Neural crest cell (in vitro differentiated cells): Measurements from ENCODE around the gene PRMT5. TPM values are rescaled to one million over a fixed set of nuclear protein-coding genes. Genes with fewer than 3 reads are reported as not detected.

Source experiments
- DNase-seq: peaks from one replicate; pipeline ENCODE4 v3.0.0; 2021; ENCODE audit warnings: low read depth, mixed read lengths, low spot score
- H3K27ac Mint-ChIP-seq: one replicate; pipeline ENCODE4 v1.8.0; 2021; ENCODE audit warnings: mild to moderate bottlenecking, mixed read lengths; ENCODE audit not compliant: unreplicated experiment
- H3K27me3 Mint-ChIP-seq: 2 replicates; pipeline ENCODE4 v1.8.0; 2021; ENCODE audit warnings: low read depth, mild to moderate bottlenecking, mixed read lengths
- H3K36me3 Mint-ChIP-seq: 2 replicates; pipeline ENCODE4 v1.8.0; 2021; ENCODE audit warnings: low read depth, mild to moderate bottlenecking, mixed read lengths
- H3K4me1 Mint-ChIP-seq: 2 replicates; pipeline ENCODE4 v1.8.0; 2021; ENCODE audit warnings: mixed read lengths
- H3K4me3 Mint-ChIP-seq: one replicate; pipeline ENCODE4 v1.8.0; 2021; ENCODE audit warnings: mild to moderate bottlenecking, mixed read lengths
- H3K9me3 Mint-ChIP-seq: 2 replicates; pipeline ENCODE4 v1.8.0; 2021; ENCODE audit warnings: mixed read lengths
- long read RNA-seq: library from polyadenylated mRNA; unstranded; transcript quantifications from one replicate; pipeline ENCODE4 v2.0.0, GENCODE V29; 2020
- total RNA-seq: library from RNA; stranded (reverse); gene quantifications from 2 replicates; pipeline ENCODE4 v1.2.1, GENCODE V29; 2021
- TF ChIP-seq, protein P1 (sequence below): fragments of 200-600 bp; sonication (generic); conservative IDR thresholded peaks from 2 replicates; pipeline ENCODE4 v1.5.0; 2021; ENCODE audit warnings: antibody characterized with exemption, mild to moderate bottlenecking

PRMT5 gene
- 134 and 136 TPM in 2 replicates for total RNA-seq
- long read RNA-seq, transcript PRMT5-202 (17 exons, 2,531 nt), result major isoform, 245 of 364 reads
- long read RNA-seq, transcript PRMT5-204 (17 exons, 2,418 nt), result minor isoform, 6 of 364 reads
- long read RNA-seq, partial matches to known transcripts, result 51 of 364 reads
- long read RNA-seq, other reads (novel, unspliced or antisense), result 60 of 364 reads

DNA sequence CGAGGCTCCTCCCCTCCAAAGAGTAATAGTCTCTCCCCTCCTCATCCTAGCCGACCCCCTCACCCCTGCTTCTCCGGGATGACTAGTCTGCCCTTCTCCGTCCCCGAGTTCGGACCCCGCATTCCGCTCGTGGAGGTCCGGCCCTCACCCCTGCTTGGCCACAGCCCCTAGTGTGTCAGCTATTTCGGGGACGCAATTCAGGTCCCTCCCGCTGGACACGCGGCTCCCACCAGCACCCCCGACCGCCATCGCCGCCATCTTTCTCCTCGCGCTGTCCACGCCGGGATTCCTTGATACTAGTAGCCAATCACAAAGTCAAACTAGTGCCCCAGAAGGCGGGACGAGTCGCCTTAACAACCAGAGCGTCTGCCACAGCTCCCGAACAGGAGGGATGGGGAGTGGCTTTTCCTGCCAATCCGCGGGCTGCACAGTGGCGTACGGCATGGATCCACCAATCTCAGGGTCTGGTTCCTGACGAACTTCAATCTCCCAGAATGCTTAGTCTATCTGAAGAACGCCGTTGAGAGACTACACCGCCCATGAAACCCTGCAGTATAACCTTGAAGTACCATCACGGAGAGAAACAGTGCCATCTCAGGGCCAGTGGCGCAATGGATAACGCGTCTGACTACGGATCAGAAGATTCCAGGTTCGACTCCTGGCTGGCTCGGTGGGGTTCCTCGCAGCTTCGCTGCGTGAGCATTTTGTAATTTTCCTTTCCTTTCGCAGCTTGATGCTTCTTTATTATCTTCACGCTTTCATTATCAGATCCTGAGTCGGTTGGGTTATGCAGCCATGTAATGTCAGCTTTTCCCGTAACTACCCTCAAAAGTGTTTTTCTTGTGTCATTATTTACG lies at the start of gene PRMT5:
Gene PRMT5, minus strand, starts transcription at position 273 of the 857 bp plus-strand sequence. Its CDS starts 15 bp downstream, at position 258.
- H3K27ac Mint-ChIP-seq, result peak within 1 kb of the TSS; percentile 92
- DNase-seq, result peak; percentile 99
- no peaks in the 10 kb centered on the region for H3K27me3 Mint-ChIP-seq
- peaks cover 2% of the 10 kb centered on the region for H3K36me3 Mint-ChIP-seq
- H3K9me3 Mint-ChIP-seq, result no peaks in the 10 kb centered on the region
- no peaks in the 10 kb centered on the region for H3K4me1 Mint-ChIP-seq
- TF ChIP-seq, protein P1, sequence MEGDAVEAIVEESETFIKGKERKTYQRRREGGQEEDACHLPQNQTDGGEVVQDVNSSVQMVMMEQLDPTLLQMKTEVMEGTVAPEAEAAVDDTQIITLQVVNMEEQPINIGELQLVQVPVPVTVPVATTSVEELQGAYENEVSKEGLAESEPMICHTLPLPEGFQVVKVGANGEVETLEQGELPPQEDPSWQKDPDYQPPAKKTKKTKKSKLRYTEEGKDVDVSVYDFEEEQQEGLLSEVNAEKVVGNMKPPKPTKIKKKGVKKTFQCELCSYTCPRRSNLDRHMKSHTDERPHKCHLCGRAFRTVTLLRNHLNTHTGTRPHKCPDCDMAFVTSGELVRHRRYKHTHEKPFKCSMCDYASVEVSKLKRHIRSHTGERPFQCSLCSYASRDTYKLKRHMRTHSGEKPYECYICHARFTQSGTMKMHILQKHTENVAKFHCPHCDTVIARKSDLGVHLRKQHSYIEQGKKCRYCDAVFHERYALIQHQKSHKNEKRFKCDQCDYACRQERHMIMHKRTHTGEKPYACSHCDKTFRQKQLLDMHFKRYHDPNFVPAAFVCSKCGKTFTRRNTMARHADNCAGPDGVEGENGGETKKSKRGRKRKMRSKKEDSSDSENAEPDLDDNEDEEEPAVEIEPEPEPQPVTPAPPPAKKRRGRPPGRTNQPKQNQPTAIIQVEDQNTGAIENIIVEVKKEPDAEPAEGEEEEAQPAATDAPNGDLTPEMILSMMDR, result no peak
- H3K4me3 Mint-ChIP-seq, result no peak within 1 kb of the TSS

DNA sequence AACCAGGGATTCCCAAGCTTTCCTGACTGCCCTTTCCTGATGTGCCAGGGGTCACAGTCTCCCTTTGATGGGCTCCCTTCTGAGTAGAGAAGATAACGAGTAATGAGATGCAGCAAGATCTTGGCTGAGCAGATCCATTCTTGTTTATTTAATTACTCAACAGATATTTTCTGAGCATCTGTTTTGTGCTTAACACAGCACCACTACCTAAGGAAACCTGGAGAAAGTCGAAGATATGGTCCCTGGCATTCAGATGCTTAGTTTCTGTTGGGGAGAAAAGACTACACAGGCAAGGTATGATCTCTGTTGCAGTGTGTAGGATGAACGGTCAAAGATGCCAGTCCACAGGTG lies 49.3 kb upstream of the PRMT5 start:
- TF ChIP-seq, protein P1, result no peak
- Mint-ChIP-seq H3K4me1 (peaks cover 59% of the 10 kb centered on the region), H3K27ac (peak overlapping the region; percentile 5), H3K4me3 (peak overlapping the region; percentile 92), H3K9me3 (no peaks in the 10 kb centered on the region), H3K36me3 (peaks cover 12% of the 10 kb centered on the region), H3K27me3 (no peaks in the 10 kb centered on the region)
- no peak for DNase-seq

DNA sequence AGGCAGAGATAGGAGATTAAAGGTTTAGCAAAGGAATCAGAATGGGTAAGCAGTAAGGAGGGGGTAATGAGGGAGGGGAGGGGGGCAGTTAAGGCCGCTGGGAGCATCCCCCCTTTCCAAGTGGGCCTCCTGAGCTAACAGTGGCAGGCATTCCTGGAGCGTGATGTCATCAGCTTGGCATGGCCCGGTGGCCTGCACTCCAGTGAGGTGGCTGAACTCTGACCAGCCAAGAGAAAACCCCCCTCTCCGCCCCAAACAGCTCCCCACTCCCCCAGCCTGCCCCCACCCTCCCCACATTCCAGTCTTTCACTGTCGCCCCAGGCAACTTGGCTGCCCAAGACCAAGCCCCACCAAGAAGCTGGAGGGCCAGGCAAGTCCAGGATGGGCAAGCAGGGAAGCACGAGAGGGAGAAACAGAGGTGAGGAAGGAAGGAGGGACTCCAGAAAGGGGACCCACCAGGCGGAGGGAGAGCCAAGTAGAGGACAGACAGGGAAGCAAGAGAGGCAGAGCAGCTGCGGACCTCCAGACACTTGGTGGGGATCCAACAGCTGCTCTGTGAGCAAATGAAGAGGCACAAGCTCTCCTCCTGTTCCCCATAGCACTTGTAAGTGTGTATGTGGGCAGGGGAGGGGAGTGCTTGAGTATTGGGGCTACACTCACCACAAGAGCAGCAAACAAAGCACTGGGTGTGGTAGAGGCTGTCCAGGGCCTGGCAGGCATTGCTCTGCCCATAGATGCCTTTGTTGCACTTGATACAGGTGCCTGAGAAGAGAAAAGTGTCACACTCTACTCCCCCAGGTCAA lies 48.7 kb upstream of the PRMT5 start:
- no peaks in the 10 kb centered on the region for H3K9me3 Mint-ChIP-seq
- peak; percentile 54 for DNase-seq
- peak overlapping the region; percentile 92 for H3K4me3 Mint-ChIP-seq
- peak overlapping the region; percentile 99 for H3K27ac Mint-ChIP-seq
- H3K36me3 Mint-ChIP-seq, result peaks cover 16% of the 10 kb centered on the region
- TF ChIP-seq, protein P1, result no peak
- H3K4me1 Mint-ChIP-seq, result peaks cover 61% of the 10 kb centered on the region
- no peaks in the 10 kb centered on the region for H3K27me3 Mint-ChIP-seq

DNA sequence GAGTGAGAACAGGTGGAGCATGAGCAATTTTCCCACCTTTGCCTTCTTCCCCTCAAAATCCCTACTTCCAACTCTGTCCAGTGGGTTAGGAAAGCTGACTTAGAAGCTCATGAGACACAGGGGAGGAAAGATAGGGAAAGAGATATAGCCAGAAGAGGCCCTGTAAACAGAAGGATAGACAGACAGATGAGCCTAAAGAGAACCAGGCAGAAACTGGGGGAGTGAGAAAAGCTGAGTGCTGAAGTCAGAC lies 48.2 kb upstream of the PRMT5 start:
- Mint-ChIP-seq H3K27me3 (no peaks in the 10 kb centered on the region), H3K27ac (peak overlapping the region; percentile 85), H3K9me3 (no peaks in the 10 kb centered on the region), H3K4me3 (peak overlapping the region; percentile 92), H3K36me3 (peaks cover 17% of the 10 kb centered on the region), H3K4me1 (peaks cover 61% of the 10 kb centered on the region)
- TF ChIP-seq, protein P1, result no peak
- no peak for DNase-seq

DNA sequence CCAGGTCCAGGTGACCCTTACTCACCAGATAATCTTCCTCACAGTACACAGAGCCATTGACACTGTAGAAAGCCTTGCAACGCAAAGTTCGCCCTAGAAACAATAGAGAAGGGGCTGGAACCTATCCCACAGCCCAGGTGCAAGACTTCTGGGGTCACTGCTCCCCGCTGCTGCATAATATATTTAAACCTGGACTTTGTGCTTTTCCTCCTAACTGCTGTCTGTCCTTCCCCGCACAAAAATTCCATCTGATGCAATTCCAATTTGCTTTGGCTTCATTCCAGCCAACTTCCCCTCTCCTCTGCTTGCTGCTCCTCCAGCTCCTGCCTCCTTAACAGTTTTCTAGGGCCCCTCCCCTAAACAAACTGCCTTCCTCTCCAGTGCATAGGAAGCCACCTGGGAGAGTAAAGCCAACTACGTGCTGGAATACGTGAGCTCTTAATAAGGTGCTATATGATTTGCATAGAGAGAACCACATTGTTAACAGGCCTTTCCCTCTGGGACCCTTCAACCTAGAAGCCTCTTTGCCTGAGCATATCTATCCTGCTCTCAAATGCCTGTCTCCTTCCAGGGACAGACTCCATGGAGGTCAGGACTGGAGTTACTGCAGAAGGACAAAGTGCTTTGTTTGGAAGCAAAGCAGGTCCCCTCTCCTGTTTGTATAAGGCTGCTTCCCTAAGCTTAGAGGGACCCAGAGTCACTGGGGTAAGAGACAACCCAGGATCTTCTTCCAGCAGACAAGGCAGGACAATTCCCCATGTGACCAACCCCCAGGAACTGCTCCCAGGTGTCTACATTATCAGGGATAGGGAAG lies 47.7 kb upstream of the PRMT5 start:
- no peaks in the 10 kb centered on the region for H3K9me3 Mint-ChIP-seq
- no peak for DNase-seq
- H3K27me3 Mint-ChIP-seq, result no peaks in the 10 kb centered on the region
- TF ChIP-seq, protein P1, result no peak
- H3K27ac Mint-ChIP-seq, result peak overlapping the region; percentile 85
- peaks cover 61% of the 10 kb centered on the region for H3K4me1 Mint-ChIP-seq
- H3K4me3 Mint-ChIP-seq, result peak overlapping the region; percentile 92
- peaks cover 21% of the 10 kb centered on the region for H3K36me3 Mint-ChIP-seq
